Astrocyte (in vitro differentiated cells and primary cell): ENCODE measurements around the gene CAMK1G. TPM values are rescaled to one million over a fixed set of nuclear protein-coding genes. Genes with fewer than 3 reads are reported as not detected.

Experiments used
- DNase-seq: peaks from one replicate; pipeline ENCODE4 v3.0.0-alpha.2; 2010; ENCODE audit warnings: low read depth
- FAIRE-seq: peaks from 2 replicates; lab custom pipeline; 2011; peaks lifted over from hg19 to GRCh38; lab: Jason Lieb, UNC
- H2AFZ ChIP-seq: 2 replicates; pipeline ENCODE4 v1.6.0; 2012; ENCODE audit warnings: low read depth, low read length, inconsistent platforms
- H3K27ac ChIP-seq: 2 replicates; pipeline ENCODE4 v1.5.1; 2011; ENCODE audit warnings: low read depth, low read length, inconsistent platforms
- H3K27me3 ChIP-seq: 2 replicates; pipeline ENCODE4 v1.6.0; 2011; ENCODE audit warnings: low read length, inconsistent platforms; ENCODE audit not compliant: insufficient read depth
- H3K36me3 ChIP-seq: 2 replicates; pipeline ENCODE4 v1.5.1; 2011; ENCODE audit warnings: low read length, inconsistent platforms; ENCODE audit not compliant: insufficient read depth
- H3K4me1 ChIP-seq: 2 replicates; pipeline ENCODE4 v1.5.1; 2011; ENCODE audit warnings: low read length, inconsistent platforms; ENCODE audit not compliant: insufficient read depth
- H3K4me2 ChIP-seq: 2 replicates; pipeline ENCODE4 v1.6.0; 2012; ENCODE audit warnings: low read length, inconsistent platforms
- H3K4me3 ChIP-seq: 2 replicates; pipeline ENCODE4 v1.5.1; 2011; ENCODE audit warnings: low read depth, mild to moderate bottlenecking, low read length, inconsistent platforms; ENCODE audit not compliant: insufficient read depth
- H3K79me2 ChIP-seq: 2 replicates; pipeline ENCODE4 v1.6.0; 2012; ENCODE audit warnings: mild to moderate bottlenecking, low read length, inconsistent platforms; ENCODE audit not compliant: insufficient read depth
- H3K9ac ChIP-seq: 2 replicates; pipeline ENCODE4 v1.6.0; 2012; ENCODE audit warnings: mild to moderate bottlenecking, low read length, inconsistent platforms
- H3K9me3 ChIP-seq: 2 replicates; pipeline ENCODE4 v1.5.1; 2012; ENCODE audit warnings: low read depth, mild to moderate bottlenecking, low read length, inconsistent platforms; ENCODE audit not compliant: insufficient read depth
- H4K20me1 ChIP-seq: 2 replicates; pipeline ENCODE4 v1.6.0; 2012; ENCODE audit warnings: low read length, inconsistent platforms; ENCODE audit not compliant: insufficient read depth
- H3K27ac Mint-ChIP-seq: one replicate; pipeline ENCODE4 v1.8.0; 2021; ENCODE audit warnings: mild to moderate bottlenecking, mixed read lengths; ENCODE audit not compliant: unreplicated experiment
- H3K27me3 Mint-ChIP-seq: one replicate; pipeline ENCODE4 v1.8.0; 2021; ENCODE audit warnings: low read depth, mixed read lengths; ENCODE audit not compliant: unreplicated experiment
- H3K36me3 Mint-ChIP-seq: one replicate; pipeline ENCODE4 v1.8.0; 2021; ENCODE audit warnings: low read depth, mixed read lengths; ENCODE audit not compliant: unreplicated experiment
- H3K4me1 Mint-ChIP-seq: one replicate; pipeline ENCODE4 v1.8.0; 2021; ENCODE audit warnings: low read depth, mixed read lengths; ENCODE audit not compliant: unreplicated experiment
- H3K4me3 Mint-ChIP-seq: one replicate; pipeline ENCODE4 v1.8.0; 2021; ENCODE audit warnings: mild to moderate bottlenecking, moderate library complexity, mixed read lengths; ENCODE audit not compliant: unreplicated experiment
- H3K9me3 Mint-ChIP-seq: one replicate; pipeline ENCODE4 v1.8.0; 2021; ENCODE audit warnings: mild to moderate bottlenecking, mixed read lengths; ENCODE audit not compliant: unreplicated experiment
- CTCF ChIP-seq: IDR thresholded peaks from 2 replicates; pipeline ENCODE4 v1.5.1; 2011; ENCODE audit warnings: low read depth, mild to moderate bottlenecking, inconsistent platforms, low read length, moderate library complexity; ENCODE audit not compliant: insufficient read depth
- EZH2 ChIP-seq: IDR thresholded peaks from 2 replicates; pipeline ENCODE4 v1.6.1; 2012; ENCODE audit warnings: mild to moderate bottlenecking, low read length, inconsistent platforms; ENCODE audit not compliant: insufficient read depth
- total RNA-seq: library from RNA; stranded (reverse); gene quantifications from 2 replicates; pipeline ENCODE4 v1.2.1, GENCODE V29; 2021

Gene CAMK1G
- total RNA-seq, 1 donor from 2014 or later = 0.45 TPM

DNA sequence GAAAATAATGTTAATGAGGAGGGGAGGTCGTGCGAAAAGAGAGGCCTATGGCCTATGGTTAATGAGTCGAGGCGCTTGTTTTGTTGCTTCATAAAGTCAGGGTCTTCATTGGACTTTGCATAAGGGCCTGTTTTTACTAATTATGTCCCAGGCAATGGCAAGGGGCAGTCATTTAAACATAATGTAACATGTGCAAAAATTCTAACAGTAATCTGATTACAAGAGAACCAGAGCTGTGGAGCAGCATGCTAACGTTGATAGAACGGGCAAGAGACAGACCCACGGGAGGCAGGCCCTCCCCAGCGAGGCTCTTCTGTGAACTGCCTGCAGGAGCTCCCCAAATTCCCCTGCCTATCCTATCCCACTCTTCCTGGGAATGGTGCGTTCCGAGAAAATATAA lies 22.6 kb upstream of the CAMK1G start:
- no peak overlapping the region for H3K4me3 Mint-ChIP-seq
- Histone ChIP-seq H3K27me3 (peaks cover 9% of the 10 kb centered on the region), H3K9me3 (no peaks in the 10 kb centered on the region), H3K4me2 (no peak overlapping the region), H3K9ac (no peak overlapping the region), H3K27ac (no peak overlapping the region), H3K79me2 (no peaks in the 10 kb centered on the region), H2AFZ (no peak overlapping the region), H3K4me3 (no peak overlapping the region), H3K4me1 (no peaks in the 10 kb centered on the region), H4K20me1 (no peaks in the 10 kb centered on the region), H3K36me3 (no peaks in the 10 kb centered on the region)
- DNase-seq = no peak
- no peak overlapping the region for H3K27ac Mint-ChIP-seq
- no peak for TF ChIP-seq CTCF
- no peak for TF ChIP-seq EZH2
- H3K9me3 Mint-ChIP-seq = no peaks in the 10 kb centered on the region
- no peak for FAIRE-seq
- H3K4me1 Mint-ChIP-seq = peaks cover 8% of the 10 kb centered on the region
- H3K27me3 Mint-ChIP-seq = peaks cover 26% of the 10 kb centered on the region
- no peaks in the 10 kb centered on the region for H3K36me3 Mint-ChIP-seq

GRCh38 chr1:209561532-209561931 lies 22.0 kb upstream of the CAMK1G start:
- Histone ChIP-seq H3K4me2 (no peak overlapping the region), H3K36me3 (no peaks in the 10 kb centered on the region), H3K79me2 (no peaks in the 10 kb centered on the region), H3K4me1 (no peaks in the 10 kb centered on the region), H2AFZ (no peak overlapping the region), H3K27ac (no peak overlapping the region), H3K27me3 (peaks cover 9% of the 10 kb centered on the region), H3K9me3 (no peaks in the 10 kb centered on the region), H4K20me1 (no peaks in the 10 kb centered on the region), H3K4me3 (no peak overlapping the region), H3K9ac (no peak overlapping the region)
- DNase-seq (no peak), FAIRE-seq (no peak)
- no peaks in the 10 kb centered on the region for H3K36me3 Mint-ChIP-seq
- H3K4me1 Mint-ChIP-seq = peaks cover 7% of the 10 kb centered on the region
- H3K27me3 Mint-ChIP-seq = peaks cover 26% of the 10 kb centered on the region
- TF ChIP-seq CTCF (no peak), EZH2 (no peak)
- H3K27ac Mint-ChIP-seq = no peak overlapping the region
- no peak overlapping the region for H3K4me3 Mint-ChIP-seq
- H3K9me3 Mint-ChIP-seq = no peaks in the 10 kb centered on the region

- Mint-ChIP-seq H3K27ac (no peak overlapping the region), H3K27me3 (peaks cover 28% of the 10 kb centered on the region), H3K36me3 (no peaks in the 10 kb centered on the region), H3K4me1 (peaks cover 17% of the 10 kb centered on the region), H3K9me3 (no peaks in the 10 kb centered on the region), H3K4me3 (no peak overlapping the region)
- Histone ChIP-seq H3K79me2 (no peaks in the 10 kb centered on the region), H3K36me3 (no peaks in the 10 kb centered on the region), H3K4me3 (no peak overlapping the region), H3K4me1 (peaks cover 5% of the 10 kb centered on the region), H3K27me3 (peaks cover 12% of the 10 kb centered on the region), H2AFZ (no peak overlapping the region), H3K9me3 (no peaks in the 10 kb centered on the region), H4K20me1 (no peaks in the 10 kb centered on the region), H3K4me2 (no peak overlapping the region), H3K27ac (no peak overlapping the region), H3K9ac (no peak overlapping the region)
- FAIRE-seq (no peak), DNase-seq (no peak)
- TF ChIP-seq CTCF (no peak), EZH2 (no peak)
These were observed 18.7 kb upstream of the CAMK1G start for GRCh38 chr1:209564849-209565248.
